RWPE2 (cell line): ENCODE results near the gene HTT-AS.

Experiments
- ATAC-seq: fragments of 200-7000 bp; cut with Tn5 transposase; 3 replicates; pipeline ENCODE4 v1.9.1; 2021; ENCODE audit warnings: low read depth
- DNase-seq: peaks from one replicate; pipeline ENCODE4 v3.0.0-alpha.2; 2020; ENCODE audit warnings: low spot score
- H3K27ac ChIP-seq: fragments of 450-650 bp; 2 replicates; pipeline ENCODE4 v1.5.1; 2017; ENCODE audit warnings: mild to moderate bottlenecking; ENCODE audit not compliant: poor library complexity, severe bottlenecking
- H3K27me3 ChIP-seq: fragments of 250-450 bp; sonication (Bioruptor Pico); 2 replicates; pipeline ENCODE4 v1.5.1; 2021; ENCODE audit warnings: mild to moderate bottlenecking, moderate library complexity; ENCODE audit not compliant: insufficient read depth, poor library complexity, severe bottlenecking
- H3K36me3 ChIP-seq: fragments of 250-450 bp; sonication (Bioruptor Pico); 2 replicates; pipeline ENCODE4 v1.5.1; 2020; ENCODE audit warnings: low read depth, mild to moderate bottlenecking, moderate library complexity
- H3K4me1 ChIP-seq: fragments of 250-450 bp; sonication (Bioruptor Pico); 2 replicates; pipeline ENCODE4 v1.5.1; 2021; ENCODE audit warnings: mild to moderate bottlenecking, moderate library complexity; ENCODE audit not compliant: insufficient read depth, poor library complexity, severe bottlenecking
- H3K4me3 ChIP-seq: fragments of 250-450 bp; sonication (Bioruptor Pico); 2 replicates; pipeline ENCODE4 v1.5.1; 2021; ENCODE audit warnings: mild to moderate bottlenecking, moderate library complexity; ENCODE audit not compliant: severe bottlenecking
- H3K9me3 ChIP-seq: fragments of 250-450 bp; sonication (Bioruptor Pico); 2 replicates; pipeline ENCODE4 v1.5.1; 2021; ENCODE audit warnings: mild to moderate bottlenecking, moderate library complexity; ENCODE audit not compliant: severe bottlenecking
- CTCF ChIP-seq: fragments of 450-650 bp; IDR thresholded peaks from one replicate; pipeline ENCODE4 v1.5.1; 2017; ENCODE audit warnings: mild to moderate bottlenecking, moderate library complexity; ENCODE audit not compliant: poor library complexity, severe bottlenecking

Gene HTT-AS

GRCh38 chr4:3091464-3091863, 17.1 kb upstream of the HTT-AS start:
- TF ChIP-seq CTCF = no peak
- Histone ChIP-seq H3K36me3 (peaks cover 36% of the 10 kb centered on the region), H3K27ac (no peak overlapping the region), H3K4me1 (no peaks in the 10 kb centered on the region), H3K4me3 (no peak overlapping the region), H3K27me3 (no peaks in the 10 kb centered on the region), H3K9me3 (no peaks in the 10 kb centered on the region)
- ATAC-seq (no peak), DNase-seq (no peak)

GRCh38 chr4:3087115-3087797, 12.9 kb upstream of the HTT-AS start:
- no peak overlapping the region for H3K27ac ChIP-seq
- no peak for TF ChIP-seq CTCF

GRCh38 chr4:3085948-3086670, 11.8 kb upstream of the HTT-AS start:
- no peak for ATAC-seq
- Histone ChIP-seq H3K36me3 (peaks cover 33% of the 10 kb centered on the region), H3K27ac (no peak overlapping the region), H3K27me3 (no peaks in the 10 kb centered on the region), H3K4me3 (no peak overlapping the region), H3K9me3 (no peaks in the 10 kb centered on the region), H3K4me1 (no peaks in the 10 kb centered on the region)
- no peak for TF ChIP-seq CTCF
- DNase-seq = no peak

More at GRCh38 chr4:3087115-3087797, 12.9 kb upstream of the HTT-AS start:
- H3K4me3 ChIP-seq = no peak overlapping the region
- no peak for DNase-seq
- no peaks in the 10 kb centered on the region for H3K9me3 ChIP-seq
- H3K36me3 ChIP-seq = peaks cover 38% of the 10 kb centered on the region
- H3K4me1 ChIP-seq = no peaks in the 10 kb centered on the region
- no peaks in the 10 kb centered on the region for H3K27me3 ChIP-seq
- ATAC-seq = no peak

GRCh38 chr4:3083732-3084131, 9.4 kb upstream of the HTT-AS start:
- Histone ChIP-seq H3K36me3 (peaks cover 17% of the 10 kb centered on the region), H3K4me1 (no peaks in the 10 kb centered on the region), H3K9me3 (no peaks in the 10 kb centered on the region), H3K4me3 (no peak overlapping the region), H3K27ac (no peak overlapping the region), H3K27me3 (no peaks in the 10 kb centered on the region)
- TF ChIP-seq CTCF = no peak
- ATAC-seq = no peak
- no peak for DNase-seq
